Activated CD4-positive, alpha-beta T cell treated with anti-CD3 and anti-CD28 coated beads for 48 hours (primary cell): ENCODE data around the gene ETV1.
"Not testable (repeated sequence)": the region's sequence is repeated elsewhere in the genome, so short reads cannot be mapped to it uniquely, and the experiment has no call there.

ENCODE experiments used
- DNase-seq: peaks from one replicate; pipeline ENCODE4 v3.0.0-alpha.2; 2020

Gene ETV1

GRCh38 chr7:13920053-13920697, 69.3 kb downstream of the ETV1 start:
- no peak for DNase-seq

- not testable (repeated sequence) for DNase-seq
Observed at GRCh38 chr7:13918333-13918732, 71.1 kb downstream of the ETV1 start.

- DNase-seq = not testable (repeated sequence)
Observed at GRCh38 chr7:13917103-13917502, 72.4 kb downstream of the ETV1 start.

- DNase-seq = no peak
Observed at GRCh38 chr7:13915891-13916290, 73.6 kb downstream of the ETV1 start.

- no peak for DNase-seq
Observed at GRCh38 chr7:13912715-13913278, 76.7 kb downstream of the ETV1 start.

GRCh38 chr7:13911909-13912308, 77.6 kb downstream of the ETV1 start:
- DNase-seq = no peak

GRCh38 chr7:13910805-13911551, 78.5 kb downstream of the ETV1 start:
- DNase-seq = no peak

GRCh38 chr7:13908667-13909397, 80.6 kb downstream of the ETV1 start:
- no peak for DNase-seq

- no peak for DNase-seq
Observed at GRCh38 chr7:13907831-13908230, 81.6 kb downstream of the ETV1 start.

- DNase-seq = no peak
Observed at GRCh38 chr7:13904689-13905088, 84.8 kb downstream of the ETV1 start.

GRCh38 chr7:13904007-13904406, 85.5 kb downstream of the ETV1 start:
- DNase-seq = no peak

GRCh38 chr7:13901577-13901976, 87.9 kb downstream of the ETV1 start:
- DNase-seq = no peak

- DNase-seq = no peak
Observed at GRCh38 chr7:13898957-13899670, 90.4 kb downstream of the ETV1 start.

- DNase-seq = no peak
Observed at GRCh38 chr7:13897819-13898218, 91.6 kb downstream of the ETV1 start.

- DNase-seq = no peak
Observed at GRCh38 chr7:13894954-13895353, 94.5 kb downstream of the ETV1 start.

GRCh38 chr7:13894377-13894776, 95.1 kb downstream of the ETV1 start:
- no peak for DNase-seq

GRCh38 chr7:13890793-13891192, 98.7 kb downstream of the ETV1 start:
- DNase-seq = no peak

- DNase-seq = no peak
Observed at GRCh38 chr7:13886356-13886755, 103.1 kb downstream of the ETV1 start.

GRCh38 chr7:13882051-13882450, 107.4 kb downstream of the ETV1 start:
- DNase-seq = no peak

GRCh38 chr7:13880789-13881188, 108.7 kb downstream of the ETV1 start:
- DNase-seq = no peak

- no peak for DNase-seq
Observed at GRCh38 chr7:13879994-13880686, 109.3 kb downstream of the ETV1 start.

- DNase-seq = no peak
Observed at GRCh38 chr7:13879143-13879542, 110.3 kb downstream of the ETV1 start.
